GM19025 (cell line): ENCODE results near the gene DPP6.

Source experiments
- ATAC-seq: cut with Tn5 transposase; IDR thresholded peaks from one replicate; pipeline ENCODE4 v1.9.1; 2021; ENCODE audit warnings: mild to moderate bottlenecking, low read depth, moderate library complexity; ENCODE audit not compliant: unreplicated experiment

The DPP6 gene

GRCh38 chr7:154330318-154330717 lies 278.1 kb downstream of the DPP6 start:
- ATAC-seq, result no peak

- ATAC-seq, result no peak
Observed at GRCh38 chr7:154332811-154333580, 280.8 kb downstream of the DPP6 start.

DNA sequence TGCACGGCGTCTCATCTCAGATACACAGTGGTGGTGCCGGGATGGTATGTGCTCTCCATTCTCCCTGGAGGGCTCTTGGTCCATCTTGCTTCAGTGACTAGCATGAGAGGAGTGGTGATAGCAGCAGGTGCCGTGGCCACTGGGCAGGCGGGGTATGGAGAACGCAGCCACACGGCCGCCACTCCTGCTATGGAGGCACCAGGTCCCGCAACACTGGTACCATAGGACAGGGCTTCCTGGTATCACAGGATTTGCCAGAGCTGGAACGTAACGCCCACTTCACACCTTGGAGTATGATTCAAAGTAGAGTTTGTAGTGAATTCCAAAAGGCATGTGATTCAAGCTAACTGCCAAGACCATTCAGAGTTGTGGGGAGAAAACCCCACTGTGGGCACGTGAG lies 284.1 kb downstream of the DPP6 start:
- ATAC-seq, result no peak

- ATAC-seq, result no peak
Observed at GRCh38 chr7:154338701-154339506, 286.7 kb downstream of the DPP6 start.

- no peak for ATAC-seq
Observed at GRCh38 chr7:154342971-154343633, 290.9 kb downstream of the DPP6 start.

DNA sequence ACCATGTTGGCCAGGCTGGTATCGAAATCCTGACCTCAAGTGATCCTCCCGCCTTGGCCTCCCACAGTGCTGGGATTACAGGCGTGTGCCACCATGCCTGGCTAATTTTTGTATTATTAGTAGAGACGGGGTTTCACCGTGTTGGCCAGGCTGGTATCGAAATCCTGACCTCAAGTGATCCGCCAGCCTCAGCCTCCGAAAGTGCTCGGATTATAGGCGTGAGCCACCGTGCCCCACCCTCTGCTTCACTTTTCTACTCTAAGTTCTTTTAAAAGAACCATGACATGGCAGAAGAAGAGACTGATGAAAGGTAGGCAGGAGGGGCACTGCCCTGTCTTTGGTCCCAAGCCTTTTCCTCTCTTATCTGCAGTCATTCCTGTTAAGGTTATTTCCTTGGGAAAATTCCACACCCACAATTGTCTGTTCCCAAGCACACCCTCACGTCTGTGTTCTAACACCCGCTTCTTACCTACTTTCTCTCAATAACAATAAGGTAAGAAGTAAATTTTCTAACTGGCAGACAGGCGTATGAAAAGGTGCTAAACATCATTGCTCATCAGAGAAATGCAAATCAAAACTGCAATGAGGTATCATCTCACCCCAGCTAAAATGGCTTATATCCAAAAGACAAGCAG lies 291.7 kb downstream of the DPP6 start:
- ATAC-seq, result no peak

DNA sequence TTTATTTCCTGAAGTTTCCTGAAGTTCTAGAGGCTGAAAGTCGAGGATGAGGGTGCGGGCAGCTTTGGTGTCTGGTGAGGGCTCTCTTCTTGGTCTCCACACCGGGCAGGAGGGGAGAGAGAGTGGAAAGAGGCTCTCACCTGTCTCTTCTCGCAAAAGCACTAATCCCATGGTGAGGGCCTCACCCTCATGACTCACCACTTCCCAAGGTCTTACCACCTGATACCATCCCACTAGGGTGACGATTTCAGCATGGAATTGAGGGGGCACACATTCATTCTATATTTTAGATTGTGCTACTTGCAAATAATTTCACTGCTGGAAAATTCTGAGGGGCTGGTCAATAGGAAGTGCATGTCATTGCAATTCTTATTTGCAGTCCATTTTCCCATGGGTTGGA lies 292.9 kb downstream of the DPP6 start:
- ATAC-seq, result no peak

GRCh38 chr7:154347700-154348266 lies 295.6 kb downstream of the DPP6 start:
- ATAC-seq, result no peak

DNA sequence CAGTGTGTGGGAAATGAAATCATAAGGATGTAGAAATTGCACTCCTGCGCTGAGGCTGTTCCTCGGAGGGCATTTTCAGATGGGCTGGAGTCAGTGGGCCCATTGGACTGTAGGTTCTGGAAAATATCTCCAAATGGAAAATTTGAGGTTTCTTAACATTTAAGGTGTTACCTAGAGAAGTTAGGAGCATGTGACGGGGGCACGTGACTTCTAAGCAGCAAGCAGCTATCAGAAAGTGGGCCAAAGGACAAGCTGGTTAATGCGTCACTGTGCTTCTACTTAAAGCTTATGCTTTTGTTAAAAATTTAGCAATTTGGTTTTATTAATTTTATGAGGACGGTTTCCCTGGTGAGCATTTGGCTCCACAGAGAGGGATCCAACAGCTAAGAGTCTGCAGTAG lies 298.7 kb downstream of the DPP6 start:
- ATAC-seq, result no peak

- ATAC-seq, result no peak
Observed at GRCh38 chr7:154353355-154353767, 301.2 kb downstream of the DPP6 start.

GRCh38 chr7:154364170-154364569 lies 312.0 kb downstream of the DPP6 start:
- no peak for ATAC-seq

DNA sequence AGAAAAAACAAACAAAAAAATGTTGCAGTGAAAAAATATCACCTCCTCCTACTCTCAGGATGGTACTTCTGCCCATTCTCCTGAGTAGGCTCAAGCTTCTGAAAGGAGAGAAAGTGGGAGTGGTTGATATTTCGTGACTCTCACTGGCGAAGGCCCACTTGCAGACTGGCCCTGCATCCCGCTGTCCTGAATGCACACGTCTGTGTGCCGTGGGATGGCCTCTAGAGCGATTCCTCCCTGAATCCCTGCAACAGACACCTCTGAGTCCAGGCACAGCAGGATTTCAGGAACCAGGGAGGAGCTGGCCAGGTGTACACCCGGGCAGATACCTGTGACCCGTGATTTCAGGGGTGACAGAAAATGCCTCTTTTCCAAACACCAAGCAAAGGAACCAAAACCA lies 319.2 kb downstream of the DPP6 start:
- ATAC-seq, result no peak

DNA sequence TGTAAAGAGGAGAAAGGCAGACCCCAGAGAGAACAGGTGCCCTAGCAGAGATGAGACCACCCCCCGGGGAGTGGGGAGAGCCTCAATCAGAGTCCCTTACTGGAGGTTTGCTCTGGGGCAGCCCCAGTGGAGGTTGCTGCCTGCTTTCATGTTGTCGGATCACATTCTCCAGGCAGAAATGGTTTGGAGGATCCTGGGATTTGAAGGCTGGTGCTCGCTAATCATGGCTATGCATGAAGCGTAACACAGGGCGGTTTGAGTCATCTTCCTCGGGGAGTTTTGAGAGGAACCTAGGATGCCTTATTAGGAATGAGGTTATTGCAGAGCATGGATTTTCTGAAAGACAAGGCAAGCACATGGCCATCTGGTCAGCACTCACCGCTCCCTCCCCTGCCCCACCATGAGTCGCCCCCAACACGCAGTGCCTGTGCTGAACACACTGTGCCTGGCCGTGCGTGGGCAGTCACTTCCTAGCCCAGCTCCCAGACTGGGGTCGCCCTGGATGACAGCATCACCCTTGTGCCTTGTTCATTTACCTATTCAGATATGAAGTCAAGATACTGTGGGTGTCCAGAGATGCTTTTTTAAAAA lies 319.9 kb downstream of the DPP6 start:
- ATAC-seq, result no peak

GRCh38 chr7:154373956-154374355 lies 321.8 kb downstream of the DPP6 start:
- ATAC-seq, result no peak

DNA sequence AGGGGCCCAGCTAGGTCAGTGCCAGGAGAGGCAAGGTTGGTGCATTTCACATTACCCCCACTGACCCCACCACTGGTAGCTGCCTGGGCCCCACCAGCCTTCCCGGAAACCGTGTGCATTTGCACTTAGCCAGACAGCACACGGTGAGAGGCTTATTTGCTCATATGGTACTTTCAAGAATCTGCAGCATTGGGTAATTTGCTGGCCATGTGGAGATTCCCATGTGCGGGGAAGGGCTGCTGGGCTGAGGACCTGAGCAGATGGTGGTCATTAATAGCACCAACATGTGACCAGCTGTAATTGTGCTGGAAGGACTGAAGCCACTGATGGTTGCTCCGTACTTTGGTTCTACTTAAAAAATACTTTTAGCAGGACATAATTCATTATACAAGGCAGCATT lies 323.8 kb downstream of the DPP6 start:
- ATAC-seq, result no peak

DNA sequence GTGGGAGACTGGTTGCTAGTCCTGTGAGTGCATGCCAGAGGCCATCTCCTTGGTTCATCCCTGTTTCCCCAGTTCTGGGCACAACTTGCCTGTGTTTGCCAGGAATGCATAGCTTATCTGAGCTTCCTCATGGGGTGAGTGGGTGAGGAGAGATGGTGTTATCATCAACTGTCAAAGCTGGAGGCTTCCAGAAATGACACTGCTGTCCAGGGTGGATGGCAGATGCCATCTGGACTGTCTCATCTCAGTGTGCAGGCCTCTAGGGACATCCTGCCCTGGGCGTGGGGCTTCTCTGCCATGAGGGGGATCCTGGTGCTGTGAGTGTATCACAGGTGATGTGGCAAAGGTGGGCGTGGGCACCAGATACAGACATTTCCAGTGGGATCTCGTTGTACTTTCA lies 328.6 kb downstream of the DPP6 start:
- no peak for ATAC-seq

GRCh38 chr7:154383045-154383444 lies 330.8 kb downstream of the DPP6 start:
- ATAC-seq, result no peak

DNA sequence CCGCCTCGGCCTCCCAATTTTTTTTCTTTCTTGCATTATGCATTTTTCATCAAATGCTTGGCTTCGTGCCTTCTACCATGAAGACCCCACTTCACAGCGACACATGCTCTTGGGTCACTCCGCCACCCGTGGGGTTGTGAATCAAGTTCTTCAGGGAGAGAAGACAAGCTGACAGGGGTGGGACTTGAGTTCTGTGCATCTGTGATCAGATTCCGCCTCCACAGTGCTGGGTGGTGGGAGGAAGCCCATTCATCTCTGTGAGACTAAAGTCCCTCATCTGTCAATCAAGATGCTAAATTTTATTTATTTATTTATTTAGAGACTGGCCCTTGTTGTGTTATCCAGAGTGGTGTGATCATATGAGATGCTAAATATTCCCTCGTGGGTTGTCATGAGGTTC lies 333.0 kb downstream of the DPP6 start:
- no peak for ATAC-seq

DNA sequence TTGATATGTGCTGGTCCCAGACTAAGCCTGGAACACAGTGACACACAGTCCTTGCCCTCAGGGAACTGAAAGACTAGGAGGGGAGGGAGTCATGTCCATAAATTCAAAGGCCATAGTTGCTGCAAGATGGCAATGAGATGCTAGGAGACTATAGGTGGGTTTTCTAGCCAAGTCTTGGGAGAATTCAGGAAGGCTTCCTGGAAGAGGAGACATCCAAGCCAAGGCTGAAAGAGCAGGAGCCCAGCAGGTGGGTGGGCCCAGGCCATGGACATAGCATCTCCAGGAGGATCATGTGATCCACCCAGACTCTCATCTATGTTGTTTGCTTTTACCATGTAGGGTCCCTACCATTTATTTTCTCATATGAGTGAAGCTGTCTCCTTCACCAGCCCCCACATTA lies 335.1 kb downstream of the DPP6 start:
- ATAC-seq, result no peak

DNA sequence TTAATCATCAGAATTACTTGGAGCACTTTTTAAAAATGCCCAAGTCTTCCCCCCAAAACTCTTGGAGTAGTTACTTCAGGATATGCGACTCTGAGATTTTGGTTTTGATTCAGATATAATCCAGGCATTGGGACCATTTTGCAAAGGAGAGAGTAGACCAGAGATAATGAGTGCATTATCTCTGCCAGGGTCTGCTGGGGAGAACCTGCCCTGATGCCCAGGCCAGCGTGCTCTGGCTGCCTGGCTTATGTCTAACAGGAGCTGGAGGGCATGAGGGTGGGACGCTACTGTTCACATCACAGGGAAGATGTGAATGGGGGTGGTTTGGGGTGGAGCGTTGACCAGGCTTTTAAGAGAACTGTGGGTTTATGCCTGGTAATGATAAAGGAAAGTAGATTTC lies 336.2 kb downstream of the DPP6 start:
- ATAC-seq, result no peak
